ENCODE data around the gene SYDE1. TPM values are rescaled to one million over a fixed set of nuclear protein-coding genes. Genes with fewer than 3 reads are reported as not detected.
A peak's percentile ranks its signal among the peaks of the same experiment; 100 is the strongest.

Gene SYDE1
- total RNA-seq, 1 experiment from 2014 or later, result 47.7 TPM

GRCh38 chr19:15081911-15082310 is 25.3 kb upstream of the SYDE1 start, which contains the start of gene OR1I1:
TSS of gene OR1I1 (plus strand) at chr19:15082211. CDS start at chr19:15087066, 4,855 bp downstream.
- TF ChIP-seq SIN3A (IDR thresholded peaks at IDR 0.05; ENCODE audit: borderline replicate concordance, insufficient read depth, low read depth, low read length) (no peak), POLR2AphosphoS5 (IDR thresholded peaks at IDR 0.05; ENCODE audit: low read depth, low read length) (no peak), TCF7L2 (IDR thresholded peaks at IDR 0.05; ENCODE audit: low read depth, low read length) (no peak), CTCF (IDR thresholded peaks at IDR 0.05) (no peak)
- TF ChIP-seq, protein P1, sequence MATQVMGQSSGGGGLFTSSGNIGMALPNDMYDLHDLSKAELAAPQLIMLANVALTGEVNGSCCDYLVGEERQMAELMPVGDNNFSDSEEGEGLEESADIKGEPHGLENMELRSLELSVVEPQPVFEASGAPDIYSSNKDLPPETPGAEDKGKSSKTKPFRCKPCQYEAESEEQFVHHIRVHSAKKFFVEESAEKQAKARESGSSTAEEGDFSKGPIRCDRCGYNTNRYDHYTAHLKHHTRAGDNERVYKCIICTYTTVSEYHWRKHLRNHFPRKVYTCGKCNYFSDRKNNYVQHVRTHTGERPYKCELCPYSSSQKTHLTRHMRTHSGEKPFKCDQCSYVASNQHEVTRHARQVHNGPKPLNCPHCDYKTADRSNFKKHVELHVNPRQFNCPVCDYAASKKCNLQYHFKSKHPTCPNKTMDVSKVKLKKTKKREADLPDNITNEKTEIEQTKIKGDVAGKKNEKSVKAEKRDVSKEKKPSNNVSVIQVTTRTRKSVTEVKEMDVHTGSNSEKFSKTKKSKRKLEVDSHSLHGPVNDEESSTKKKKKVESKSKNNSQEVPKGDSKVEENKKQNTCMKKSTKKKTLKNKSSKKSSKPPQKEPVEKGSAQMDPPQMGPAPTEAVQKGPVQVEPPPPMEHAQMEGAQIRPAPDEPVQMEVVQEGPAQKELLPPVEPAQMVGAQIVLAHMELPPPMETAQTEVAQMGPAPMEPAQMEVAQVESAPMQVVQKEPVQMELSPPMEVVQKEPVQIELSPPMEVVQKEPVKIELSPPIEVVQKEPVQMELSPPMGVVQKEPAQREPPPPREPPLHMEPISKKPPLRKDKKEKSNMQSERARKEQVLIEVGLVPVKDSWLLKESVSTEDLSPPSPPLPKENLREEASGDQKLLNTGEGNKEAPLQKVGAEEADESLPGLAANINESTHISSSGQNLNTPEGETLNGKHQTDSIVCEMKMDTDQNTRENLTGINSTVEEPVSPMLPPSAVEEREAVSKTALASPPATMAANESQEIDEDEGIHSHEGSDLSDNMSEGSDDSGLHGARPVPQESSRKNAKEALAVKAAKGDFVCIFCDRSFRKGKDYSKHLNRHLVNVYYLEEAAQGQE (IDR thresholded peaks at IDR 0.05; ENCODE audit: insufficient read depth in 1 of 2, low read depth in 2 of 2, low read length in 1 of 2), result no peak
- ChIA-PET CTCF (interaction anchor here (0.6 kb wide), 2 partner anchors 138 to 191 kb away, joined by 3 to 6 read pairs; no protein-coding TSS in a partner anchor), POLR2A (no interaction called here)
- ATAC-seq (no peak), DNase-seq (ENCODE audit: low read depth, low spot score) (no peak)
- in situ Hi-C loops (cut with HindIII; ENCODE audit: low pct_unique_long_range_greater_than_20kb, low sequenced_read_pairs) (no loop called here), intact Hi-C loops (cut with micrococcal nuclease; ENCODE audit: unreplicated experiment) (no loop called here)
- no peak within 1 kb of the TSS for H3K4me3 ChIP-seq (ENCODE audit: low read depth in 2 of 2, low read length in 2 of 2)
- H3K4me1 ChIP-seq (ENCODE audit: control insufficient read depth, insufficient read depth, low read length), result no peaks in the 10 kb centered on the region
- H3K27ac ChIP-seq (ENCODE audit: low read length), result no peak within 1 kb of the TSS
- H3K9me3 ChIP-seq (ENCODE audit: control insufficient read depth, insufficient read depth, low read depth, low read length), result no peaks in the 10 kb centered on the region
- no TSS peak for BruUV-seq (replicated peaks)
- H3K27me3 ChIP-seq (ENCODE audit: control insufficient read depth, insufficient read depth, low read length), result no peaks in the 10 kb centered on the region
- H3K36me3 ChIP-seq (ENCODE audit: control insufficient read depth, insufficient read depth, low read length), result no peaks in the 10 kb centered on the region

DNA sequence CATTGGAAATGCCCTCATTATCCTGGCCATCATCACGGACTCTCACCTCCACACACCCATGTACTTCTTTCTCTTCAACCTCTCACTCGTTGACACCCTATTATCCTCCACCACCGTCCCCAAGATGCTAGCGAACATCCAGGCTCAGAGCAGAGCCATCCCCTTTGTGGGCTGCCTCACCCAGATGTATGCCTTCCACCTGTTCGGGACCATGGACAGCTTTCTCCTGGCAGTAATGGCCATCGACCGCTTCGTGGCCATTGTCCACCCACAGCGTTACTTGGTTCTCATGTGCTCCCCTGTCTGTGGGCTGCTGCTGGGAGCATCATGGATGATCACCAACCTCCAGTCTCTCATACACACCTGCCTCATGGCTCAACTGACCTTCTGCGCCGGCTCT is 20.0 kb upstream of the SYDE1 start:
- Histone ChIP-seq H3K27me3 (ENCODE audit: control insufficient read depth, insufficient read depth, low read length) (no peaks in the 10 kb centered on the region), H3K9me3 (ENCODE audit: control insufficient read depth, insufficient read depth, low read depth, low read length) (no peaks in the 10 kb centered on the region), H3K4me3 (ENCODE audit: low read depth in 2 of 2, low read length in 2 of 2) (no peak overlapping the region), H3K36me3 (ENCODE audit: control insufficient read depth, insufficient read depth, low read length) (no peaks in the 10 kb centered on the region), H3K4me1 (ENCODE audit: control insufficient read depth, insufficient read depth, low read length) (no peaks in the 10 kb centered on the region), H3K27ac (ENCODE audit: low read length) (no peak overlapping the region)
- ATAC-seq, result no peak
- DNase-seq (ENCODE audit: low read depth, low spot score), result no peak
- in situ Hi-C loops (cut with HindIII; ENCODE audit: low pct_unique_long_range_greater_than_20kb, low sequenced_read_pairs), result no loop called here
- intact Hi-C loops (cut with micrococcal nuclease; ENCODE audit: unreplicated experiment), result no loop called here
- ChIA-PET CTCF (no interaction called here), POLR2A (no interaction called here)
- BruUV-seq (replicated peaks), result no TSS peak
- TF ChIP-seq POLR2AphosphoS5 (IDR thresholded peaks at IDR 0.05; ENCODE audit: low read depth, low read length) (no peak), TCF7L2 (IDR thresholded peaks at IDR 0.05; ENCODE audit: low read depth, low read length) (no peak), SIN3A (IDR thresholded peaks at IDR 0.05; ENCODE audit: borderline replicate concordance, insufficient read depth, low read depth, low read length) (no peak), CTCF (IDR thresholded peaks at IDR 0.05) (no peak)
- TF ChIP-seq, protein P1 (IDR thresholded peaks at IDR 0.05; ENCODE audit: insufficient read depth in 1 of 2, low read depth in 2 of 2, low read length in 1 of 2), result peak; percentile 65 to 76; a peak in 3 of 4 replicates
